HG03342 (cell line): ENCODE results near the gene CHCHD10.

Experiments used
- ATAC-seq: cut with Tn5 transposase; IDR thresholded peaks from one replicate; pipeline ENCODE4 v1.9.1; 2021; ENCODE audit warnings: mild to moderate bottlenecking, moderate library complexity; ENCODE audit not compliant: unreplicated experiment

CHCHD10 gene

GRCh38 chr22:23787910-23788309, 20.1 kb upstream of the CHCHD10 start:
- ATAC-seq, result no peak

- ATAC-seq, result no peak
These were observed 19.8 kb upstream of the CHCHD10 start for GRCh38 chr22:23787600-23787896.

GRCh38 chr22:23786752-23787599, 19.2 kb upstream of the CHCHD10 start, which contains the start of gene SMARCB1:
Gene SMARCB1 (plus strand): TSS chr22:23786966. CDS start chr22:23787170, 204 bp downstream.
- ATAC-seq, result peak; percentile 70

GRCh38 chr22:23786261-23786710, 18.5 kb upstream of the CHCHD10 start:
- no peak for ATAC-seq

- no peak for ATAC-seq
These were observed 16.5 kb upstream of the CHCHD10 start for GRCh38 chr22:23784215-23784732.

GRCh38 chr22:23783265-23784150, 15.7 kb upstream of the CHCHD10 start:
- ATAC-seq, result no peak

- ATAC-seq, result no peak
These were observed 14.9 kb upstream of the CHCHD10 start for GRCh38 chr22:23782703-23783102.

- no peak for ATAC-seq
These were observed 14.5 kb upstream of the CHCHD10 start for GRCh38 chr22:23782252-23782651.

GRCh38 chr22:23781511-23782183, 13.9 kb upstream of the CHCHD10 start:
- no peak for ATAC-seq

- no peak for ATAC-seq
These were observed 13.3 kb upstream of the CHCHD10 start for GRCh38 chr22:23781065-23781464.

GRCh38 chr22:23780146-23780748, 12.5 kb upstream of the CHCHD10 start:
- ATAC-seq, result no peak

GRCh38 chr22:23779731-23780130, 12.0 kb upstream of the CHCHD10 start:
- ATAC-seq, result no peak

- ATAC-seq, result no peak
These were observed 11.3 kb upstream of the CHCHD10 start for GRCh38 chr22:23779083-23779482.

GRCh38 chr22:23778577-23778900, 10.8 kb upstream of the CHCHD10 start:
- ATAC-seq, result no peak

GRCh38 chr22:23777776-23778576, 10.2 kb upstream of the CHCHD10 start:
- ATAC-seq, result no peak

GRCh38 chr22:23775779-23776375, 8.1 kb upstream of the CHCHD10 start:
- no peak for ATAC-seq

GRCh38 chr22:23774922-23775436, 7.2 kb upstream of the CHCHD10 start:
- ATAC-seq, result no peak

- no peak for ATAC-seq
These were observed 6.5 kb upstream of the CHCHD10 start for GRCh38 chr22:23774114-23774921.
